SW480 (cell line): ENCODE results near the gene NTMT1.
A peak's percentile ranks its signal among the peaks of the same experiment; 100 is the strongest.
"Not testable (repeated sequence)": the region's sequence is repeated elsewhere in the genome, so short reads cannot be mapped to it uniquely, and the experiment has no call there.

ENCODE experiments used
- DNase-seq: peaks from one replicate; pipeline ENCODE4 v3.0.0-alpha.2; 2016; ENCODE audit warnings: low spot score

NTMT1 gene

DNA sequence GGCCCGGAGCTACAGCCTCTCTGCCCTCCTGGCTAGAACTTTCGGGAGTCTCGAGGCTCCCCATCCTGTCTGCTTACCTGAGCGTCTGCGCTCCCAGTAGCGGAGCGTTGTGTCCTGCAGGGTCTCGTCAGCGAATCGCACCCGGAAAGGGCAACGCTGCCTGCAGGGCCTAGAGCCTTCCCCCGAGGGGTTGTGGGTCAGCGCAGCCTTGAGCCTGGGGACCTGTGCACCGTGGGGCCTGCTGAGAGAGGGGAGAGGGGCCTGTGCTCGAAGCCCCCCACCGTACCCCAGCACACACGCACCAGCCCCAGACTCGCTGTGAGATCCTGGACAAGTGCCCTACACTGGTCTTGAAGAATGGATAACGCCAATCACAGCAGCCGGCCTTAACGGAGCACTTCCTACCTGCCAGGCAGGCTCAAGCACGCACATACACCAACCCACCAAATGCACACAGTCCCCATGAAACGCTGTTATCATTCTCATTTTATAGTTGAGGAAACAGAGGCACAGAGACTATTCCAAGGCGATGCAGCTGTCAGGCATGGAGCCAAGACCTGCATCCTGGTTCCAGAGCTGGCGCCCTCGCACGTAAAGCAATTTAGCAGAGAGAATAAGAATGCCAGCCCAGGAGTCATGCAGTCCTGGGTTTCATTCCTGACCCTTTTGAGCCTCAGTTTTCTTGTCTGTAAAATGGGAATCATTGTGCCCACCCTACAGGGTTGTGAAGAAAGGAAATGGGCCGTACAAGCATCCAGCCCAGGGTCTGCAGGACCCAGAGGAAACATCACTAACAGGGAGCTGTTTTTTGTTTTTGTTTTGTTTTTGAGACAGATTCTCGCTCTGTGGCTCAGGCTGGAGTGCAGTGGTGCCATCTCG, 10.3 kb upstream of the NTMT1 start:
- DNase-seq, result no peak

DNA sequence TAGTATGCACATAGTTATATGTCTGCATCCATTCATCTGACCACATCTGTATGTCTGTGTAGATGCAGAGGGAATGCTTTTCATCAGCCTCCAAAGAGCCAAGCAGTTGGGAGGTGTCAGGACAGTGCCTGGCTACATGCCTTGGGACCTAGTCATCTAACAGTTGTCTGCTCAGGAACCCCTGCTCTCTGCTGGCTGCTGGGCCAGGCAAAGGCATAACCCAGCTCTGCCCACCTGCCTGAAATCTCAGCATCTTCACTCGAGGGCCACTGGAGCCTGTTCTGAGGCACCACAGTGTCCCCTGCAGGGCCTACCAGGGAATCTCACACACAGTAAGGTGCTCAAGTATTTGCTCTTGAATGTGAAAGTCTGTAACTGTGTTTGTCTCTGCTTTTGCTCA, 8.8 kb upstream of the NTMT1 start:
- peak; percentile 57 for DNase-seq

DNA sequence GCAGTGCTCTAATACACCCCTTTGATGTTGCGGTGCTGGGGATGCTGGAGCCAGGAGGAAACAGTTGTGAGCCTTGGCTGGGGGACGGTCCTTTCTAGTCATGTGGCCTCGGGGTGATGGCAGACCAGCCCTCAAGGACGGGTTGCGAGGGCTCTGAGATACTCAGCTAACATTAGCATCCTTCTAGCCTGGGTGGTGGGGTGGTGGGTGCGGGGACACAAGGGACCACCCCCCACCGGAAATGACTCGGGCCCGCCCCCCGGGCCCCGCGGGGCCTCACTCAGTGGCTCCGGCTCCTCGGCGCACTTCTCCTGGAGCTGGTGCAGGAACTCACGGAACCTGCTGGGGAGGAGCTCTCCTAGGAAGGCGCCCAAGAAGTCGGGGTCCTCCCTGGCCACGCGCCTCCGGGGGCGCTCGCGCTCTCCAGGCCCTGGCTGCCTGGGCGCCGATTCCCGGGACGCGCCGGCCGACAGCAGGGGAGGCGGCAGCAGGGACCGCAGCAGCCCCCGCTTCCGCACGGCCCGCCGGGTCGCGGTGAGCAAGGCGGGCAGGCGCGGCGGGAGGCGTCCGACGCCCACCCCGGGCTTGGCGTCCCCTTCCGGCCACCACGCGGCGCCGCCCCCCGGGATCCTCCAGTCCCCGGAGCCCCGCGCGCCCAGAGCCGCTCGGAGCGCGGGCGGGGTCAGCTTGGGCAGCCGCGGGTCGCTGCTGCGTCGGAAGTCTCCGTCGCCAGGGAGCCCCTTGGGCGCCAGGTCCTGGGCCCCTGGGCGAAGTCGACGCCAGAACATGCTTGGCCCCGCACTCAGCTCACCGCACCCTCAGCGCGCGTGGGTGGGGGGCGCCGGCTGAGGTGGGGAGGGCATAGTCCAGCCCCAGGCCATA, 5.9 kb upstream of the NTMT1 start:
- DNase-seq, result no peak

DNA sequence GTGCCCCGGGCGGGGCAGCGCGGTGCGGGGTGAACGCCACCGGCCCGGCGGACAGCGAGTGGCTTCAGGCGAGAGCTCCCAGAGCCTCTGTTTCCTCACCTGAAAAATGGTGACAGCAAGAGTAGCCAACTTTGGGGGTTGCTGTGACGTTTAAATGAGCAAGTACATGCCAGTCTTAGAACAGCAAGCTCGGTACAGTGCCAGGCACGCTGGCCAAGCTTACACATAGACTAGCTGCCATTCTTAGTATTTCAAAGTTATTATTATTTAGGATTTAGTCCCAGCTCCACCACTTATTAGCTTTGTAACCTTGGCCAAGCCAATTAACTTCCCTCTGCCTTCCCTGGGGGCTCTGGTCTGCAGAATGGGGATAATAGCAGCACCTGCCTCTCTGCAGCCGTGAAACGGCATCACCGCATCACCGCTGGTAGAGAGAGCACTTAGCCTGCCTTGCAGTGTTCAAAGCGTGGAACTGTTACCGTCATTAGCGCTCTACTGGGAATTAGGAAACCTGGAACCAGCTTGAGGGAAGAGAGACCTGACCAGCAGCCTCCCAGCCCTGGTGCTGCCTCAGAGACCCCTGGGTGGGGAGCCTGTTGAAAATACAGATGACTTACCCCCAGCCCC, 5.2 kb upstream of the NTMT1 start, which contains the start of gene C9orf50:
Gene C9orf50 (minus strand): TSS at position 433 of the 627 bp plus-strand sequence. CDS start 527 bp downstream, outside the sequence.
- no peak for DNase-seq

DNA sequence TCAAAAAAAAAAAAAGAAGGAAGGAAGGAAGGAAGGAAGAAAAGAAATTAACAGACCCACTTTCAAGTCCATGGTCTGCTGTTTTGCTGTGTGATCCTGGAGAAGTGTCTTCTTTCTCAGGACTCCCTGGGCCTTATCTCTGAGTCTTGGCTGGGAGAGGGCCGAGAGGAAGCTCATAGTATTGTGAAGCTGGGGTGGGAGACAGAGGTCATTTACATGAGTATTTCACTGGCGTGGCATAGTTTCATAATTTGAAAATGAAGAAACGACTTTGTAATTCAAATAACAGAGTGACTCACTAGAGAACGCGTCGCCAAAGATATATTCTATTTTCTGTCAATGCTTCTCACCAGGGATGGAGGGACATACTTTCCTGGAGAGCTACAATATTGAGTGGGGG, 2.6 kb upstream of the NTMT1 start:
- DNase-seq, result no peak

DNA sequence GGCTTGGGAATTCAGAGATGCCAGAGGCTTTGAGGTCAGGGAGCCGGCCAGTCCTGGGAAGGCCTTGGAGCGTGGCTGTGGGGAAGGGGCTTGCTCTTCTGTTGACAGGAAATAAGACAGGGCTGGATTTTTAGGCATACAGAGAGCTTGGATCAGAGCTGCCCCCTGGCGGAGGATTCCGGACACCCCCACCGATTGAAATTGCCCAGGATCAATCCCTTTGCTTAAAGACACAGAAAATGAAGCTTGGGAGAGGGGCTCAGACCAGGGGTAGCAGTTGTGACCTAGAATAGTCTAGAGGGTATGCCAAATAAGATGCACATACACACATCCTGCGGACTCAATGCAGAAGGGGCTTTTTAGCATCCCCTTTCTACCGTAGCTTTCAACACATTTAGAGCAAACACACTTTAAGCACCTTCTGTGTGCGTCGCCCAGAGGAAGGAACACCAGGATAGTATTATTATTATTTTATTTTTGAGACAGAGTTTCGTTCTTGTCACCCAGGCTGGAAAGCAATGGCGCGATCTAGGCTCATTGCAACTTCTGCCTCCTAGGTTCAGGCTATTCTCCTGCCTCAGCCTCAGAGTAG, 1.7 kb upstream of the NTMT1 start:
- peak; percentile 47 for DNase-seq

DNA sequence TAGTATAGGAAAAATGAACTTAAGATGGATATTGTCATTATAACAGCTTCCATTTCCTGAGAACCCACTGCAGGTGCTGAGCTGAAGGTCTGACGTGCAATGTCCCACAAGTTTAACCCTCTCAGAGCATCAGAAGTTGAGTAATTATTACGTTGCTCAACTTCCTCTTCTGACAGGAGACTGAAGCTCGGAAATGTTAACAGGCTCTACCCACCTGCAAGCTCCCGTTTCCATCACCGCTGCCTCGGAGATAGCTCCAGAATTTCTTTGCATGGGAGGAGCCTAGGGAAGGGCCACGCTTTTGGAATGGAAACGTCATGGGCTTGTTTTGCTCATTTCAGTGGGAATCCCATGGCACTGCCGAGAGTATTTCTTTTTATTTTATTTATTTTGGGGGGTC, 1.0 kb upstream of the NTMT1 start:
- no peak for DNase-seq

DNA sequence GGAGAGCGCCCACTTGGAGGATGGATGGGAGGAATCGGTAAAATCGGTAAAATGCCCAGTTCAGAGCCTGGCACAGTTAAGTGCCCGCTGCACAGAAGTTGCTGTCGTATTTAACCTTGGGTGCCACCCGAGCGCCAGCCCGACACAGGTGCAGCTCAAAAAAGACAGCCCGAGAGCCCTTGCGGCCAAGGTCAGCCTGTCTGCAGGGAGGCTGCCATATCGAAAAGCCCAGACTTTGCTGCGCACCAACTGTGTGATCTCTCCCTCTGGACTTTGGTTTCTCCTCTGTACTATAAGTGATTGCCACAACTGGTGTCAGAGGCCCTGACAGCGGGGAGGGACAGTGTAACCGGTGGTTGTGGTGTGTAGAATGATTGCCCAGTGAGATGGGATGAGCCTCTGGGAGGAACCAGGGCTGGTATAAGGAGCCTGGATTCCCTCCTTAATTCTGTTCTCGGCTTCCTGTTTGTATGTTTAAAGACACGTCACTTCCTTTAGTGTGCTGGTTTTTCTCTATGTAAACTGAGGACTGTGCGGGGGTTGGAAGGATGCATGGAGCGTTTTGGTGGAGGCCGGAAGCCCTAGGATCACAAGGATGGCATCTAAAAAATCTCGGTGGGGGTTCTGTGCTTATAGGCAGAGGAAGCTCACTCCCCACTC, 792 bp downstream of the NTMT1 start:
- no peak for DNase-seq

DNA sequence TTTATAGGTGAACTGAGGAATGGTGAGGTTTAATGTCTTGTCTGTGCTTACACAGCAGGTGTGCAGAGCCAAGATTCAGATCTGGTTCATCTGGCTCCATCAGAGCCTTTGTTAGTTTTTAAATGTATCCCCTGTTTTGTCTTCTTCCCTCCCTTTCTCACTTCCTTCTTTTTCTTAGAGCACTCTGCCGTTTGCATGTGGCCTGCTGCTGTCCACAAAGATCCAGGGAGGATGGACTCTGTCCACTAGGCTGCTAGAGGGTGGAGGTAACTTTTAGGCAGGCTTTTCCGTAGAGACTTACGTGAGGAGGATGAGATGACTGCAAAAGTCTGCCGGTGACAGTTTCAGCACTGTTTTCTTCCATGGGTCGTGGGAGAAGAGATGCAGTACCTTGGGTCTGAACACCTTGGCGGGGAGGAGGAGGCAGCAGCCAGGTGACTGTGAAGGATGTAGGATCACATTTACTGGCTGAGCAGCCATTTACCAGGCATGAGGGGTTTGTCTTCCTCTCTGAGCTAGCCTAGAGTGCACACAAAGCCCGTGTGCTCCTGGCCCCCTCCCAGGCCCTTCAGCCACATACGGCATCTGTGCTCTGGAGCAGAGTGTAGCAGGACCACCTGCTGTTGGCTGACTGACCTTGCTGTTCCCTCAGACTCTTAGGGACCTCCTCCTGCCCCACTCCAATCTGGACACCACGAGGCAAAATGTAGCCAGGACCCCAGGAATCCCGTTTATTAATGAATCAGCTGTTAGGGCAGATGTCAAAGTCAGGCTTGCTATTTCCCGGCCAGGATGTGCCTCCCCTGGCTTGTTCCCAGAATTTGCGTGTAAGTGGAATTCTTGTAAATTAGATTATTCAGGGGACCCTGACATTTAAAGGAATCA, 1.8 kb downstream of the NTMT1 start:
- DNase-seq, result no peak

DNA sequence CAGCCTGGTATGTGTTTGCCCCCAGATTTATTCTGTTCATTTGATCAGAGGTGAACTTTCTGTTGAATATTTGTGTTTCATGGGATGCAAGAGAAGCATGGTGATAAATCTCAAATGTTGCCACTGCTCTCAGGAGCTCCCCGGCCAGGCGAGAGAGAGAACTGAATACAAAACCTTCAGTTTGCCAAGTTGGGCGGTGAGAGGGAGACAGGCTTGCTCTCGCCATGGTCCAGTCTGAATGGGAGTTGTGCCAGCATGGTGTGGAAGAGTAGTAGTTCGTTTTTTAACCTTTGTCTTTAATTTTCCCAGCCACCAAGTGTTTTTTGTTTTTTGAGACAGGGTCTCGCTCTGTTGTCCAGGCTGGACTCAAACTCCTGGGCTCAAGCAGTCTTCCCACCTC, 2.7 kb downstream of the NTMT1 start:
- no peak for DNase-seq

DNA sequence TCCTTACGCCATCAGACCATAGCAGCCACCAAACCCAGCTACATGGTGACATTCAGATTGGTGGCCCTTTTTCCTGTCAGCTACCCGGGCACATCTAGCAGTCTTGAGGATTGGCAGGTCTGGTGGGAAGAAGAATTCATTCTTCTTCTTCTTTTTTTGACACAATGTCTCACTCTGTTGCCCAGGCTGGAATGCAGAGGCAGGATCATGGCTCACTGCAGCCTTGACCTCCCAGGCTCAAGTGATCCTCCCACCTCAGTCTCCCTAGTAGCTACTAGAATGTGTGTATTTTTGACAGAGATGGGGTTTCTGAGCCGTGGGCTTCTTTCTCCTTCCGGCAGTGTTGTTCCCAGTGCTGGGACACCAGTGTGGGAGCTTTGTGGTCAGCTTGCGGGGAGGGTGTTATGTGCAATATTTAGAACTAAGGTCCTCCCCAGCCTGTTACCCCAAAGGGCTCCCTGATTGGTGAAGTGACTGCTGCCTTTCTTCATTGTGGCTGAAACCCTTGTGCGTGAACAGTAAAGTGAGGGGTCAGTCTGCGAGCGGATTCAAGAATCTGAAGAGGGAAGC, 3.4 kb downstream of the NTMT1 start:
- DNase-seq, result no peak

DNA sequence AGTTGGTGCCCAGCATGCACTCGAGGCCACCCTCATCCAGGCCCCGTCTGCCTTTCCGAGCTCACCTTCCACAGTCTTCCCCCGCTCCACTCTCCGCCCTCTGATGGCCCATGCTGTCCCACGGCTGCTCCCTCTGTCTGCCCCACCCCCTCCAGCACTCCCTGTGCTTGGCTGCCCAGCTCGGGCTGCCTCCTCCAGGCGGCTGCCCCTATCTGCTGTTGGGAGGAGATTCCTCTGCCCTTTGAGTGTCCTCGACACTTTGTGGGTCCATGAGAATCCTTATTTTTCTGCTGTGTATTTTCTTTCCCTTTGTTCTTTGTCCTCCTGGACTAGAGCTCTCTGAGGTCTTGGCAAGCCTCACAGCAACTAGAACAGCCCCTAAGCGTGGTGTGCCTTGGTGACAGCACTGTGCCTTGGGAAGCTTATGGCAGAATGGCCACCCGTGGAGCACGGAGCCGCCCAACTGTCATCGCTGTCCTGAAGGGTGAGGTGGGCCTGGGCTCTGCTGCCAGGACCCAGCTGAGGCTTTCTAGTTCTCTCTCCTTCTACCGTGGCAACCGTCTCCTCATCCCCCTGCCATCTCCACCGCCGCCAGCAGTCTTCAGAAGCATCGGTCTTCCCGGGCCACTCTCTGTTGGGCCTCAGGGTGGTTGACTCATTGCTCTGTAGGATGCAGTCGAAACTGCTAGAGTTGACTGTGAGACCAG, 5.2 kb downstream of the NTMT1 start:
- no peak for DNase-seq

DNA sequence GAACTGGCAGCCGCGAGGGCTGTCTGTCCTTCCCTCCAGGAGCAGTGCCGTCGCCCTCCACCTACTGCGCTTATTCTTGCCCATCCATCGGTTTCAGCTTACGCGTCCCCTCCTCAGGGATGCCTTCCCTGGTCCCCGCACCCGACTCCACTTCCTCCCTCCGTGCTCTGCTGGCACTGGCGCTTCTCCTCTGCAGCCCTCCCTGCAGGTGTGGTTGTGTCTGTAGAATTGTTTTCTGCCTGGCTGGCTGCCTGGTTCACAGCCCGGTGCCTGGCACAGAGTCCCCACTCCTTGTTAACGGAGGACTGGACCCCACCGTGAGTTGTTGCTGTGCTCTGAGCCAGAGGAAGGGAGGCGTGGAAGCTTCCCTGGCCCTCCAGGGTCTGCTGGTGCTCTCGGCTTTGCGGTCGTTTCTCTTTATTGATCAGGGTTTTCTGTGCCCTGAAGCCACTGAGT, 5.7 kb downstream of the NTMT1 start:
- no peak for DNase-seq

DNA sequence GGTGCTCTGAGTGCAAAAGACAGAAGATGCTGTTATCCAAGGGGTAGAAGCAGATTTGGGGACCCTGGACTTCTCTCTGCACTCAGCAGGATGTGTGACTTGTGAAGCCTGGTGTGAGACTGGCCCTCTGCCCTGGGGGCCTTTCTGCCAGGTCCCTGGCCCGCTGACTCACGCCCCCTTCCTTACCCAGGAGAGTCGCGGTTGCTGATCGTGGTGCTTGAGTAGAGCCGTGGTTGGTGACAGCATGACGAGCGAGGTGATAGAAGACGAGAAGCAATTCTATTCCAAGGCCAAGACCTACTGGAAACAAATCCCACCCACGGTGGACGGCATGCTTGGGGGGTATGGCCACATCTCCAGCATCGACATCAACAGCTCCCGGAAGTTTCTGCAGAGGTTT, 6.5 kb downstream of the NTMT1 start:
- DNase-seq, result no peak

DNA sequence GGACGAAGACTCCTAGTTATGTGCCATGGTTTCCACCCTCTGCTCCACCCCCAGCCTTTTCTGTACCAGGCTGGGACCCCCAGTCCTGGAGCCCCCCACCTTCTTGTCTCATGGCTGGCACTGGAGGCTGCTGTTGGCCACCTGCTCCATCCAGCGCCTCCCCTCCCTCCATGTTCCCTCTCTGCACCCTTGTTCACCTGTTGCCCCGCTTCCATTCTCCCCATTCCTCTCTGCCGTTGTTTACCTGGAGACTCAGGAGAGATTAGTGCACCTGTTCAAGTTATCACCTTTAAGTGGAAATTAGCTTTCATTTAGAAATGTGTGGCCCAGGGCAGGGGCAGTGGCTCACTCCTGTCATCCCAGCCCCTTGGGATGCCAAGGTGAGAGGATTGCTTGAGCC, 7.2 kb downstream of the NTMT1 start:
- DNase-seq, result no peak

DNA sequence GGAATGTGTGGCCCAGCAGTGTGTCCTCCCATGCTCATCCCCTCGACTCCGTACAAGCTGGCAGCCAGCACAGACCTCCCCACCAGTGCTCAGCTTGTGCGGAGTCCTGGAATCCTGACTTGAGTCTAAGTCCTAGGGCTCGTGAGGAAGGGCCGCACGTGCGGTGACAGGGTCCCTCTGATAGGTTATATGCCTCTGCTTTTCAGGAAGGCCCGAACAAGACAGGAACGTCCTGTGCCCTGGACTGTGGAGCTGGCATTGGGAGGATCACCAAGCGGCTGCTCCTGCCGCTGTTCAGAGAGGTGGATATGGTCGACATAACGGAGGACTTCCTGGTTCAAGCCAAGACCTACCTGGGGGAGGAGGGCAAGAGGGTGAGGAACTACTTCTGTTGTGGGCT, 7.9 kb downstream of the NTMT1 start:
- DNase-seq, result no peak

DNA sequence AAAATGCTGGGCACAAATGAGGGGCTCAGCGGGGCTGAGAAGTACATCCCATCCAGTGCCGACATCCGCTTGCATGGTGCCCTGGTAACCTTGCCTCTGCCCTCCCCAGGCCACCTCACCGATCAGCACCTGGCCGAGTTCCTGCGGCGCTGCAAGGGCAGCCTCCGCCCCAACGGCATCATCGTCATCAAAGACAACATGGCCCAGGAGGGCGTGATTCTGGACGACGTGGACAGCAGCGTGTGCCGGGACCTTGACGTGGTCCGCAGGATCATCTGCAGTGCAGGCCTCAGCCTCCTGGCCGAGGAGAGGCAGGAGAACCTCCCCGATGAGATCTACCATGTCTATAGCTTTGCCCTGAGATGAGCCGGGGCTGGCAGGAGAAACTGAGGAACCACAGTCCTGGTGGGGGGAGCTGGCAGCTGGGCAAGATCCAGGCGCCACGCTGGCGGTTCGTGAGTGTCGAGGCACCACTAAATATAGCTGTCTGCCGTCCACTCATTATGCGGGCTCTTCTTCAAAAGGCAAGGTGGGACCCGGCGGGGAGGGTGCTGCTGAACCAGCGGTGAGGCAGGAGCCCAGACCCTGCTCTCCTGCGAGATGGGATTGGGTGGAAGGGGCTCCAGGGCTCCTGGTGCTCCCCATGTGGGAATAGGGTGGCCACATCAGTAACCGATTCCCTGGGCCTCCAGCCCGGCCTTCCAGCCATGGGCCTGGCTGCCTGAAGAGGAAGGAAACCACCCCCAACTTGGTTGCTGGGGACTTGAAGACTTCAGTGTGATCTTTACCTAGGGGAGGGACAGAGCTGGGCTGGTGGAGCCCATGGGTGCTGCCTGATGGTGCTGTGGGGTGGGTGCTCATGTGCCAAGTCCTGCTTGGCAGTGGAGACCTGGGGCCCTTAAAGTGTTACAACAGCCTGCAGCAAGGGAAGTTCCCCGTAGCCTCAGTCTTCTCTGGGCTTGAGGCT, 9.4 kb downstream of the NTMT1 start:
- no peak for DNase-seq

DNA sequence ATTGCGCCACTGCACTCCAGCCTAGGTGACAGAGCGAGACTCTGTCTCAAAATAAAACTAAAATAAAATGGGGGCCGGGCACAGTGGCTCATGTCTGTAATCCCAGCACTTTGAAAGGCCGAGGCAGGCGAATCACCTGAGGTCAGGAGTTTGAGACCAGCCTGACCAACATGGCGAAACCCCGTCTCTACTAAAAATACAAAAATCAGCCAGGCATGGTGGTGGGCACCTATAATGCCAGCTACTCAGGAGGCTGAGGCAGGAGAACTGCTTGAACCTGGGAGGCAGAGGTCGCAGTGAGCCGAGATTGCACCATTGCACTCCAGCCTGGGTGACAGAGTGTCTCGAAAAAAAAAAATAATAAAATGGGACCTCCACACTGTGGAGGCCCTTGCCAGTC, 10.4 kb downstream of the NTMT1 start:
- DNase-seq, result not testable (repeated sequence)
